ENCODE results near the gene EPHA3.
A peak's percentile ranks its signal among the peaks of the same experiment; 100 is the strongest.

EPHA3 gene

DNA sequence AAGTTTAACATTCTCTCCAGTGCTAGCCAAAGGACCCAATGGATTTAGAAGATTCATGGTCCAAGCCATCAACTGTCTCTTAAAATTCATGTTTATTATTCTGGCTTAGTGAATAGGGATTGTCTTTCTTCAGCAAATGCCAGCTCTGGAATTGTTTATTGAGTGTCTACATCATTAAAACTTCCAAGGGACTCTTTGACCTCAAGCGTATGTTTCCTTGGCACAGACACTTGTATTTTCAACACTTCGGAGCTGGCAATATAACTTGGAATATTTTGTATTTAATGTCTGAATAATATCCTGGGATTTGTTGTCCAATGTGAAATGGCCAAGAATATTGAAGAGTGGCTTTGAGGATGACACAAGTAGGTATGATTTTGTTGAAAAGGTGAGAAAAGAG lies 204.2 kb downstream of the EPHA3 start:
- Histone ChIP-seq H3K4me3 (ENCODE audit: low read depth, low read length) (no peak overlapping the region), H3K4me1 (ENCODE audit: control insufficient read depth, insufficient read depth, low read length) (no peaks in the 10 kb centered on the region), H3K36me3 (ENCODE audit: control insufficient read depth in 2 of 2, insufficient read depth in 1 of 2, low read length in 2 of 2) (no peaks in the 10 kb centered on the region), H3K9me3 (ENCODE audit: control insufficient read depth, insufficient read depth, low read depth, low read length) (no peaks in the 10 kb centered on the region), H3K27ac (ENCODE audit: extremely low read depth, low read depth, low read length) (no peak overlapping the region)
- ChIA-PET POLR2A (no interaction called here), CTCF (no interaction called here)
- TF ChIP-seq, protein P1, sequence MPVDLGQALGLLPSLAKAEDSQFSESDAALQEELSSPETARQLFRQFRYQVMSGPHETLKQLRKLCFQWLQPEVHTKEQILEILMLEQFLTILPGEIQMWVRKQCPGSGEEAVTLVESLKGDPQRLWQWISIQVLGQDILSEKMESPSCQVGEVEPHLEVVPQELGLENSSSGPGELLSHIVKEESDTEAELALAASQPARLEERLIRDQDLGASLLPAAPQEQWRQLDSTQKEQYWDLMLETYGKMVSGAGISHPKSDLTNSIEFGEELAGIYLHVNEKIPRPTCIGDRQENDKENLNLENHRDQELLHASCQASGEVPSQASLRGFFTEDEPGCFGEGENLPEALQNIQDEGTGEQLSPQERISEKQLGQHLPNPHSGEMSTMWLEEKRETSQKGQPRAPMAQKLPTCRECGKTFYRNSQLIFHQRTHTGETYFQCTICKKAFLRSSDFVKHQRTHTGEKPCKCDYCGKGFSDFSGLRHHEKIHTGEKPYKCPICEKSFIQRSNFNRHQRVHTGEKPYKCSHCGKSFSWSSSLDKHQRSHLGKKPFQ (tag by site-specific recombination; IDR thresholded peaks at IDR 0.05): no peak
- TF ChIP-seq ZNF777 (tag by site-specific recombination; IDR thresholded peaks at IDR 0.05; ENCODE audit: borderline replicate concordance) (no peak), ZNF146 (tag by site-specific recombination; IDR thresholded peaks at IDR 0.05) (no peak), ZNF24 (tag by site-specific recombination; IDR thresholded peaks at IDR 0.05) (no peak), FEZF1 (tag by site-specific recombination; IDR thresholded peaks at IDR 0.05) (peak; percentile 40; the same call in 1 of the 2 replicates)

DNA sequence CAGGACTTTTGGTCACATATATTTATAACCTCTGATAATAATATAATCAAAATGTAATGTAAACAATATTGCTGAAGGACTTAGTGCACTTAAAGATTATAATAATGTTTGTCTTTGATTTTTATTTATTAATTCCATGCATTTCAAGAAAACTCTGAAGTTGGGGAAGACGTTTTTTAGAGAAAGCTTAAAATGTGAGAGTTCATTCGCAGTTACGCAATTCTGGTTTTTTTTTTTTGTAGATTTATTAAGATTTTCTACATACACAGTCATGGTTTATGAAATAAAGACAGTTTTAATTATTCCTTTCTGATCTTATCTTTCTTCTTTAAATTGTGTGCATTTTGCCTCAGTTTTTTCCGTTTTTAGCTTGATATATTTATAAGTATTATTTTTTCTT lies 204.7 kb downstream of the EPHA3 start:
- CTCF ChIA-PET: no interaction called here
- no peaks in the 10 kb centered on the region for H3K36me3 ChIP-seq (ENCODE audit: control insufficient read depth in 2 of 2, insufficient read depth in 1 of 2, low read length in 2 of 2)
- TF ChIP-seq, protein P2, sequence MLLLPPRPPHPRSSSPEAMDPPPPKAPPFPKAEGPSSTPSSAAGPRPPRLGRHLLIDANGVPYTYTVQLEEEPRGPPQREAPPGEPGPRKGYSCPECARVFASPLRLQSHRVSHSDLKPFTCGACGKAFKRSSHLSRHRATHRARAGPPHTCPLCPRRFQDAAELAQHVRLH (tag by site-specific recombination; IDR thresholded peaks at IDR 0.05): no peak
- TF ChIP-seq ZNF366 (tag by site-specific recombination; conservative IDR thresholded peaks at IDR 0.05) (no peak), ZNF138 (tag by site-specific recombination; IDR thresholded peaks at IDR 0.05; ENCODE audit: borderline replicate concordance) (no peak), ZBTB7A (tag by site-specific recombination; IDR thresholded peaks at IDR 0.05; ENCODE audit: low read depth) (no peak), ZNF221 (tag by site-specific recombination; IDR thresholded peaks at IDR 0.05; ENCODE audit: borderline replicate concordance) (no peak), YY2 (tag by site-specific recombination; IDR thresholded peaks at IDR 0.05) (no peak), ZNF514 (tag by site-specific recombination; IDR thresholded peaks at IDR 0.05) (no peak), ZSCAN30 (tag by site-specific recombination; IDR thresholded peaks at IDR 0.05) (no peak), ZNF112 (tag by site-specific recombination; IDR thresholded peaks at IDR 0.05) (no peak), ZFP37 (tag by site-specific recombination; IDR thresholded peaks at IDR 0.05) (no peak), ZNF211 (tag by site-specific recombination; IDR thresholded peaks at IDR 0.05; ENCODE audit: low read depth) (no peak), SETDB1 (IDR thresholded peaks at IDR 0.05; ENCODE audit: insufficient read length, low read length) (no peak), ZNF670 (tag by site-specific recombination; IDR thresholded peaks at IDR 0.05; ENCODE audit: low read depth) (no peak), HOXD13 (CRISPR knock-in tag; IDR thresholded peaks at IDR 0.05; ENCODE audit: borderline replicate concordance) (no peak)
- TF ChIP-seq, protein P3, sequence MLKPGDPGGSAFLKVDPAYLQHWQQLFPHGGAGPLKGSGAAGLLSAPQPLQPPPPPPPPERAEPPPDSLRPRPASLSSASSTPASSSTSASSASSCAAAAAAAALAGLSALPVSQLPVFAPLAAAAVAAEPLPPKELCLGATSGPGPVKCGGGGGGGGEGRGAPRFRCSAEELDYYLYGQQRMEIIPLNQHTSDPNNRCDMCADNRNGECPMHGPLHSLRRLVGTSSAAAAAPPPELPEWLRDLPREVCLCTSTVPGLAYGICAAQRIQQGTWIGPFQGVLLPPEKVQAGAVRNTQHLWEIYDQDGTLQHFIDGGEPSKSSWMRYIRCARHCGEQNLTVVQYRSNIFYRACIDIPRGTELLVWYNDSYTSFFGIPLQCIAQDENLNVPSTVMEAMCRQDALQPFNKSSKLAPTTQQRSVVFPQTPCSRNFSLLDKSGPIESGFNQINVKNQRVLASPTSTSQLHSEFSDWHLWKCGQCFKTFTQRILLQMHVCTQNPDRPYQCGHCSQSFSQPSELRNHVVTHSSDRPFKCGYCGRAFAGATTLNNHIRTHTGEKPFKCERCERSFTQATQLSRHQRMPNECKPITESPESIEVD (tag by site-specific recombination; IDR thresholded peaks at IDR 0.05): no peak
- TF ChIP-seq, protein P4, sequence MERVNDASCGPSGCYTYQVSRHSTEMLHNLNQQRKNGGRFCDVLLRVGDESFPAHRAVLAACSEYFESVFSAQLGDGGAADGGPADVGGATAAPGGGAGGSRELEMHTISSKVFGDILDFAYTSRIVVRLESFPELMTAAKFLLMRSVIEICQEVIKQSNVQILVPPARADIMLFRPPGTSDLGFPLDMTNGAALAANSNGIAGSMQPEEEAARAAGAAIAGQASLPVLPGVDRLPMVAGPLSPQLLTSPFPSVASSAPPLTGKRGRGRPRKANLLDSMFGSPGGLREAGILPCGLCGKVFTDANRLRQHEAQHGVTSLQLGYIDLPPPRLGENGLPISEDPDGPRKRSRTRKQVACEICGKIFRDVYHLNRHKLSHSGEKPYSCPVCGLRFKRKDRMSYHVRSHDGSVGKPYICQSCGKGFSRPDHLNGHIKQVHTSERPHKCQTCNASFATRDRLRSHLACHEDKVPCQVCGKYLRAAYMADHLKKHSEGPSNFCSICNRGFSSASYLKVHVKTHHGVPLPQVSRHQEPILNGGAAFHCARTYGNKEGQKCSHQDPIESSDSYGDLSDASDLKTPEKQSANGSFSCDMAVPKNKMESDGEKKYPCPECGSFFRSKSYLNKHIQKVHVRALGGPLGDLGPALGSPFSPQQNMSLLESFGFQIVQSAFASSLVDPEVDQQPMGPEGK (tag by site-specific recombination; IDR thresholded peaks at IDR 0.05): no peak
- TF ChIP-seq, protein P5, sequence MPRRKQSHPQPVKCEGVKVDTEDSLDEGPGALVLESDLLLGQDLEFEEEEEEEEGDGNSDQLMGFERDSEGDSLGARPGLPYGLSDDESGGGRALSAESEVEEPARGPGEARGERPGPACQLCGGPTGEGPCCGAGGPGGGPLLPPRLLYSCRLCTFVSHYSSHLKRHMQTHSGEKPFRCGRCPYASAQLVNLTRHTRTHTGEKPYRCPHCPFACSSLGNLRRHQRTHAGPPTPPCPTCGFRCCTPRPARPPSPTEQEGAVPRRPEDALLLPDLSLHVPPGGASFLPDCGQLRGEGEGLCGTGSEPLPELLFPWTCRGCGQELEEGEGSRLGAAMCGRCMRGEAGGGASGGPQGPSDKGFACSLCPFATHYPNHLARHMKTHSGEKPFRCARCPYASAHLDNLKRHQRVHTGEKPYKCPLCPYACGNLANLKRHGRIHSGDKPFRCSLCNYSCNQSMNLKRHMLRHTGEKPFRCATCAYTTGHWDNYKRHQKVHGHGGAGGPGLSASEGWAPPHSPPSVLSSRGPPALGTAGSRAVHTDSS (tag by site-specific recombination; IDR thresholded peaks at IDR 0.05): no peak

More for the DNA sequence above, 204.7 kb downstream of the EPHA3 start:
- H3K27ac ChIP-seq (ENCODE audit: extremely low read depth, low read depth, low read length): no peak overlapping the region
- no peak overlapping the region for H3K4me3 ChIP-seq (ENCODE audit: low read depth, low read length)
- no peaks in the 10 kb centered on the region for H3K4me1 ChIP-seq (ENCODE audit: control insufficient read depth, insufficient read depth, low read length)
- POLR2A ChIA-PET: no interaction called here
- no peaks in the 10 kb centered on the region for H3K9me3 ChIP-seq (ENCODE audit: control insufficient read depth, insufficient read depth, low read depth, low read length)
